GM12872 (cell line): Measurements from ENCODE around the gene BRINP3.

Experiments used
- TF ChIP-seq, protein P1 (sequence below): IDR thresholded peaks from 3 replicates; pipeline ENCODE4 v1.5.1; 2011; ENCODE audit warnings: low read depth, mild to moderate bottlenecking, low read length, moderate library complexity; ENCODE audit not compliant: insufficient read depth

The BRINP3 gene

DNA sequence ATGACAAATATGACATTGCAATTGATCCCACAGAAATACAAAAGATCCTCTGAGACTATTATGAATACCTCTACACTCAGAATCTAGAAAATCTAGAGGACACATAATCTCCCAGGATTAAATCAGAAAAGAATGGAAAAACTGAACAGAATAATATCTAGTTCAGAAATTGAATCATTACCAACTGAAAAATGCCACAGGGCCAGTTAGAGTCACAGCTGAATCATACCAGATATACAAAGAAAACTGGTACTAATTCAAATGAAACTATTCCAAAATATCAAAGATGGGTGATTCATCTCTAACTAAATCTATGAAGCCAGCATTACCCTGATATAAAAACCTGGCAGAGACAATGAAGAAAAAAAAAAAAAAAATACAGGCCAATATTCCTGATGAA lies 149.3 kb downstream of the BRINP3 start:
- TF ChIP-seq, protein P1, sequence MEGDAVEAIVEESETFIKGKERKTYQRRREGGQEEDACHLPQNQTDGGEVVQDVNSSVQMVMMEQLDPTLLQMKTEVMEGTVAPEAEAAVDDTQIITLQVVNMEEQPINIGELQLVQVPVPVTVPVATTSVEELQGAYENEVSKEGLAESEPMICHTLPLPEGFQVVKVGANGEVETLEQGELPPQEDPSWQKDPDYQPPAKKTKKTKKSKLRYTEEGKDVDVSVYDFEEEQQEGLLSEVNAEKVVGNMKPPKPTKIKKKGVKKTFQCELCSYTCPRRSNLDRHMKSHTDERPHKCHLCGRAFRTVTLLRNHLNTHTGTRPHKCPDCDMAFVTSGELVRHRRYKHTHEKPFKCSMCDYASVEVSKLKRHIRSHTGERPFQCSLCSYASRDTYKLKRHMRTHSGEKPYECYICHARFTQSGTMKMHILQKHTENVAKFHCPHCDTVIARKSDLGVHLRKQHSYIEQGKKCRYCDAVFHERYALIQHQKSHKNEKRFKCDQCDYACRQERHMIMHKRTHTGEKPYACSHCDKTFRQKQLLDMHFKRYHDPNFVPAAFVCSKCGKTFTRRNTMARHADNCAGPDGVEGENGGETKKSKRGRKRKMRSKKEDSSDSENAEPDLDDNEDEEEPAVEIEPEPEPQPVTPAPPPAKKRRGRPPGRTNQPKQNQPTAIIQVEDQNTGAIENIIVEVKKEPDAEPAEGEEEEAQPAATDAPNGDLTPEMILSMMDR = no peak

DNA sequence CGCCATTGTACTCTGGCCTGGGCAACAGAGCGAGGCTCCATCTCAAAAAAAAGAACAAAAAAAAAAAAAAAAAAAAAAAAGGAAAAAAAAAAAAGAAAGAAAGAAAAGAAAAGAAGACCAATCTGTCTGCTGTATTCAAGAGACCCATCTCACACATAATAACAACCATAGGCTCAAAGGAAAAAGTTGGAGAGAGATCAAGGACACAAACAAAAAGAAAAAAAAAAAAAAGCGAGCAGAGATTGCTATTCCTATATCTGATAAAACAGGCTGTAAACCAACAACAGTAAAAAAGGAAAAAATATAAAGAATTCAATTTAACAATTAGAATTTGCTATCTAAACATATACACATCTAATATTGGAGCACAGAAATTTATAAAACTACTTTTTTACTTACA lies 150.4 kb downstream of the BRINP3 start:
- TF ChIP-seq, protein P1 = no peak

DNA sequence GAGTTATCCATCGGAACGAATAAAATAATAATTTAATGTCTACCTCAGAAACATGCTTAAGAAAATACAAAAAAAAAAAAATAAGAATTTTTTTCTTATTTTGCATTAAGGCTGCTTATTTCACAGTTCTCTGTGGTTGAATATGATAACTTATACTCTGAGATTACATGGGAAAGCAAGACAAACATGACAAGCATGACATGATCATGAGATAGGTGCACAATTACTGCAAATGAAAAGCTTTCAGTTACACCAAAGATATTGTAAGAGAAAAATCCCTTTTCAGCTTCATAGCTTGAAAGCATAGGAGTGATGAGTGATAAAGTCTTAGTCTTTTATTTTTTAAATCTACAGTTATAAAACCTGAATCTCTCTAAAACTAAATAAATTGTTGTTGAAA lies 154.1 kb downstream of the BRINP3 start:
- TF ChIP-seq, protein P1 = no peak

DNA sequence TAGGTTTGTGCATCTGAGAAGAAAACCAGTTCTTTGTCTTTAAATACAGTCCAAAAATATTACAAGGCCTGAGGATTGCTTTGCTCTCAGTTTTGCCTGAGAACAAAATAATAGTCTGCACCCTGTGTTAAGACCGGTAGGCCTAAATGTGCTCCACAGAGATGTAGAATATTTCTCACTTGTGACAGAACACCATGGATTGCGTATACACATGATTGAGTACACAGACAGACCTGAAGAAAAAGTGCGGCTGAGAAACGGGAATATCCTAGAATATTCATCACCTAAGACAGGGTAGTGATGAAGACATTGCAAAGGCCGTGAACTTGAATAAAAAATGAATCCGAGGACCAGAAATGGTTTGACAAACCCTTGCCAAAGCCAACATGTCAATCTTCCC lies 155.4 kb downstream of the BRINP3 start:
- TF ChIP-seq, protein P1 = no peak

DNA sequence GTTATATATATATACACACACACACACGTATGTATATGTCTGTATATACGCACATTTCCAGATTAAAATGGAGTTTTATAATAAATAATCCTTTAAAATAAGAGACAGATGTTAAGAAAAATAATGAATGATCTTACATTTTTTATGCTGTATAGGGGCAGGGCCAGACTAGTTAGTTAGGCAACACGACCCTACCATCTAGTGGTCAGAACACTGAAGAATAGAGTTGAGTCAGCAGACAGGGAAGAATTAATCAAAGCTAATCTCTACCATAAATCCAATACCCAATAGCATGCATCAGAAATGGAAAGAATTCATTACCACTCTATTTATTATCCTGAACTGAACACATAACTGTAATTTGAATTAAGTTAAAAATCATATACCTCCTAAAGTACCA lies 156.7 kb downstream of the BRINP3 start:
- TF ChIP-seq, protein P1 = 0 out of 3 replicates have a peak, but pooled peaks have one; percentile 2

DNA sequence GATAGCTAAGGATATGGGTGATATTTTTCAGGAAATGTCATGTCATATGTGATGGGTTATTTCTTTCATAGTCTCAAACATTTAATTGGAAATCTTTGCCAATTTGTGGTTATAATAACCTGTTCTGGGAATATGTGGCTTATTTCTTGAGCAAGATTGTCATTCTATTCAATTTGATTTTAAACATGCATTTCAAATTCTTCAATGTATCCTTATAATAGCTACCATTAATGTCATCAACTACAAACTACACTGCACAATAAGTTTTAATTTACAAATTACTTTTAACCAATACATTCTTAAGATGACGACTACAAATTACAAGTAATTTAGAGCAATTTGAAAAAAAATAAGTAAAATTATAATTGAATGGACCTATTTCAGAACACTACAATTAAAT lies 164.9 kb downstream of the BRINP3 start:
- TF ChIP-seq, protein P1 = no peak

DNA sequence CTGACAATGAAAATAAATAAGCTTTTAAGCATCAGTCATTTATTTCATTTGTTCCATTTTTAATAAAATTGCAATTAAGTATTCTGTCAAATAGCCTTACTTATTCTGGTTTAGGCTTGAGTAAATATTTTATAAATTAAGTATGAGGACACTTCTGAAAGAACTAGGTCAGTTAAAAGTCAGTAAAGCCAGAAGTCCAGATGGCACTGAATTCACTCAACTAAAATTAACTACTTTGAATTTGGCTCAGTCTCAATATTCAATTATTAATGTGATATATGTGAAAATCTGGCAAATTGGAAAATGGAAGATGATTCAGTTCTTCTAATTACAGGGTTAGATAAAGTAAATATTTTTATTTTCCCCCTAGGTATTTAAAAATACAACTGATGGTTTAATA lies 174.2 kb downstream of the BRINP3 start:
- TF ChIP-seq, protein P1 = no peak

DNA sequence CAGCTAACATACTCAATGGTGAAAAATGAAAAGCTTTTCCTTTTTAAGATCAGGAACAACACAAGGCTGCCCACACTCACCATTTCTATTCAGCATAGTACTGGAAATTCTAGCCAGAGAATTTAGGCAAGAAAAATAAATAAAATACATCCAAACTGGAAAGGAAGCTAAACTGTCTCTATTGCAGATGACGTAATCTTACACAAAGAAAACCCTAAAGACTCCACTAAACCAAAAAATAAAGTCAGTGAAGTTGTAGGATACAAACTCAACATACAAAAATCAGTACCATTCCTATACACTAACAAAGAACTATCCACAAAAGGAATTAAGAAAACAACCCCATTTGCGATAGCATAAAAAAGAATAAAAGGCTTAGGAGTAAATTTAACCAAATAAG lies 181.2 kb downstream of the BRINP3 start:
- TF ChIP-seq, protein P1 = no peak
